Endothelial cell of umbilical vein (primary cell): Measurements from ENCODE around the gene CSNK2A3. TPM values are rescaled to one million over a fixed set of nuclear protein-coding genes. Genes with fewer than 3 reads are reported as not detected.

ENCODE experiments used
- BruUV-seq: library from RNA; stranded (reverse); fragments of 400-500 nt; replicated peaks from 2 replicates; lab custom pipeline; 2021; lab: Mats Ljungman, UMichigan
- CTCF ChIA-PET: fragments of 300-600, 350-600 bp; sonication (Branson Sonifier 250); formaldehyde crosslinking; loops from one replicate; lab custom pipeline; 2021; ENCODE audit warnings: antibody characterized with exemption, inconsistent platforms; lab: Charles Lee
- POLR2A ChIA-PET: fragments of 300-600, 350-600 bp; sonication (Branson Sonifier 250); formaldehyde crosslinking; loops from one replicate; lab custom pipeline; 2021; ENCODE audit warnings: antibody characterized with exemption, inconsistent platforms; lab: Charles Lee
- DNase-seq: peaks from one replicate; pipeline ENCODE4 v3.0.0-alpha.2; 2011; ENCODE audit warnings: low read depth, low spot score
- FAIRE-seq: peaks from 2 replicates; lab custom pipeline; 2011; peaks lifted over from hg19 to GRCh38; lab: Jason Lieb, UNC
- H2AFZ ChIP-seq: 2 replicates; pipeline ENCODE4 v1.6.0; 2012; ENCODE audit warnings: low read depth, low read length, control low read depth, inconsistent platforms
- H3K27ac ChIP-seq: 2 replicates; pipeline ENCODE4 v1.5.1; 2011; ENCODE audit warnings: low read depth, mild to moderate bottlenecking, control low read depth, low read length, moderate library complexity; ENCODE audit not compliant: insufficient read depth
- H3K27me3 ChIP-seq, 2 experiments: 2 replicates each; pipeline versions ENCODE4 v1.6.0 to v1.6.1; 2011; ENCODE audit warnings: low read length in 2 of 2, mixed read lengths in 1 of 2; ENCODE audit not compliant: control insufficient read depth in 2 of 2, insufficient read depth in 2 of 2
- H3K36me3 ChIP-seq, 2 experiments: 2 replicates in 1 of 2; 3 replicates in 1 of 2; pipeline ENCODE4 v1.5.1; 2011; ENCODE audit warnings: low read length in 2 of 2, mild to moderate bottlenecking in 1 of 2, moderate library complexity in 1 of 2; ENCODE audit not compliant: control insufficient read depth in 2 of 2, insufficient read depth in 2 of 2; ENCODE audit errors: extremely low read depth in 1 of 2
- H3K4me1 ChIP-seq: 3 replicates; pipeline ENCODE4 v1.5.1; 2011; ENCODE audit warnings: mild to moderate bottlenecking, low read length; ENCODE audit not compliant: control insufficient read depth, insufficient read depth; ENCODE audit errors: extremely low read depth
- H3K4me2 ChIP-seq: 2 replicates; pipeline ENCODE4 v1.6.1; 2011; ENCODE audit warnings: low read length, control low read depth, mixed read lengths; ENCODE audit not compliant: insufficient read depth
- H3K4me3 ChIP-seq, 3 experiments: fragments of 200-600 bp in 1 of 3; sonication (generic), shearing (Covaris generic) in 1 of 3; replicated peaks in 1 of 3; 2 replicates each; pipeline ENCODE4 v1.5.1; 2011 to 2016; ENCODE audit warnings: control low read depth in 3 of 3, low read length in 3 of 3, mild to moderate bottlenecking in 2 of 3, inconsistent platforms in 1 of 3, low read depth in 1 of 3, moderate library complexity in 1 of 3; ENCODE audit not compliant: insufficient read depth in 1 of 3
- H3K79me2 ChIP-seq: 2 replicates; pipeline ENCODE4 v1.6.0; 2012; ENCODE audit warnings: low read length, inconsistent platforms; ENCODE audit not compliant: control insufficient read depth, insufficient read depth
- H3K9ac ChIP-seq: replicated peaks from 2 replicates; pipeline ENCODE3; 2011; ENCODE audit warnings: low read length, control low read depth; ENCODE audit not compliant: insufficient read depth; ENCODE audit errors: extremely low read depth
- H3K9me1 ChIP-seq: replicated peaks from 3 replicates; pipeline ENCODE4 v1.6.0; 2011; ENCODE audit warnings: mild to moderate bottlenecking, low read length; ENCODE audit not compliant: control insufficient read depth, insufficient read depth; ENCODE audit errors: extremely low read depth
- H3K9me3 ChIP-seq: replicated peaks from 2 replicates; pipeline ENCODE4 v1.5.1; 2012; ENCODE audit warnings: low read length, inconsistent platforms; ENCODE audit not compliant: control insufficient read depth, insufficient read depth
- H4K20me1 ChIP-seq: replicated peaks from 2 replicates; pipeline ENCODE3; 2011; ENCODE audit warnings: mild to moderate bottlenecking, low read length; ENCODE audit not compliant: control insufficient read depth, insufficient read depth; ENCODE audit errors: extremely low read depth
- CTCF ChIP-seq, 2 donors: IDR thresholded peaks; 1 replicate in 1 of 2; 2 replicates in 1 of 2; pipeline ENCODE4 v1.5.1; 2011; ENCODE audit warnings: low read length in 2 of 2, mild to moderate bottlenecking in 2 of 2, moderate library complexity in 2 of 2, control low read depth in 1 of 2, inconsistent platforms in 1 of 2, low read depth in 1 of 2; ENCODE audit not compliant: insufficient read depth in 1 of 2; ENCODE audit errors: extremely low read depth in 1 of 2
- EZH2 ChIP-seq: IDR thresholded peaks from 2 replicates; pipeline ENCODE4 v1.6.1; 2012; ENCODE audit warnings: borderline replicate concordance, low read depth, mild to moderate bottlenecking, moderate library complexity, low read length, inconsistent platforms; ENCODE audit not compliant: severe bottlenecking
- FOS ChIP-seq: IDR thresholded peaks from 2 replicates; pipeline ENCODE4 v1.6.1; 2011; ENCODE audit warnings: mild to moderate bottlenecking, low read length, moderate library complexity, borderline replicate concordance; ENCODE audit not compliant: insufficient read depth
- GATA2 ChIP-seq: IDR thresholded peaks from 2 replicates; pipeline ENCODE4 v1.7.0; 2011; ENCODE audit warnings: low read depth, mild to moderate bottlenecking, moderate library complexity, mixed read lengths, low read length; ENCODE audit not compliant: insufficient read length, insufficient read depth
- JUN ChIP-seq: IDR thresholded peaks from 2 replicates; pipeline ENCODE4 v1.6.1; 2011; ENCODE audit warnings: borderline replicate concordance, low read depth; ENCODE audit not compliant: insufficient read length, insufficient read depth
- MAX ChIP-seq: IDR thresholded peaks from 2 replicates; pipeline ENCODE4 v1.6.1; 2011; ENCODE audit not compliant: insufficient read depth, insufficient read length
- MYC ChIP-seq: IDR thresholded peaks from one replicate; pipeline ENCODE4 v1.6.1; 2011; ENCODE audit warnings: mild to moderate bottlenecking, low read depth, low read length
- POLR2A ChIP-seq: IDR thresholded peaks from 2 replicates; pipeline ENCODE4 v1.6.1; 2012; ENCODE audit warnings: low read depth, mild to moderate bottlenecking, control low read depth, low read length
- POLR2AphosphoS5 ChIP-seq: IDR thresholded peaks from 2 replicates; pipeline ENCODE4 v1.6.1; 2012; ENCODE audit warnings: low read depth, mild to moderate bottlenecking, control low read depth, low read length, moderate library complexity; ENCODE audit not compliant: insufficient read depth
- dilution Hi-C: fragments of 300-500 bp; cut with MboI; formaldehyde crosslinking; loops from one replicate; pipeline ENCODE4 v1.15.0; 2019; ENCODE audit warnings: low sequenced_read_pairs; ENCODE audit not compliant: extremely low pct_ligation_motif_present
- intact Hi-C: fragments of 100-400 bp; cut with micrococcal nuclease; formaldehyde crosslinking; loops from one replicate; pipeline ENCODE4 v1.10.0; 2022
- polyA plus RNA-seq, 4 experiments: library from polyadenylated mRNA; depleted of rRNA in 3 of 4; stranded (reverse) in 3 of 4; unstranded in 1 of 4; fragments of >200 nt; gene quantifications; 2 replicates each; pipeline versions ENCODE4 v1.2.1 to v1.2.3, GENCODE V29; 2011 to 2012; ENCODE audit warnings: missing spikeins in 1 of 4
- total RNA-seq: library from RNA; stranded (reverse); gene quantifications from 2 replicates; pipeline ENCODE4 v1.2.3, GENCODE V29; 2021

The CSNK2A3 gene
- total and polyA plus RNA-seq, 2 donors (not counting 3 experiments of a cell fraction or from before 2014, with no cell fraction given) = 0.41 TPM; not detected in 1

GRCh38 chr11:11320825-11321224, 32.2 kb downstream of the CSNK2A3 start:
- Histone ChIP-seq H3K4me2 (no peak overlapping the region), H3K4me3 (no peak overlapping the region), H4K20me1 (no peaks in the 10 kb centered on the region), H3K27ac (no peak overlapping the region), H3K9me1 (no peaks in the 10 kb centered on the region), H3K9me3 (no peaks in the 10 kb centered on the region), H3K36me3 (no peaks in the 10 kb centered on the region), H3K9ac (no peak overlapping the region), H2AFZ (no peak overlapping the region), H3K27me3 (no peaks in the 10 kb centered on the region), H3K4me1 (no peaks in the 10 kb centered on the region), H3K79me2 (no peaks in the 10 kb centered on the region)
- dilution Hi-C loops (no loop called here), intact Hi-C loops (no loop called here)
- ChIA-PET POLR2A (no interaction called here), CTCF (no interaction called here)
- no peak for FAIRE-seq
- BruUV-seq = no TSS peak
- TF ChIP-seq POLR2A (no peak), GATA2 (no peak), MYC (no peak), CTCF (IDR thresholded peaks at IDR 0.05; ENCODE audit: extremely low read depth in 1 of 2, insufficient read depth in 1 of 2, low read depth in 1 of 2, low read length in 2 of 2) (no peak), JUN (no peak), MAX (no peak), POLR2AphosphoS5 (no peak), FOS (no peak), EZH2 (no peak)
- DNase-seq = no peak
